Liver (tissue), 9 donors: ENCODE measurements around the gene FGD4. TPM values are rescaled to one million over a fixed set of nuclear protein-coding genes. Genes with fewer than 3 reads are reported as not detected.

Experiments
- DNase-seq: peaks from one replicate; pipeline ENCODE4 v3.0.0-alpha.2; 2017; ENCODE audit warnings: low spot score
- H3K27ac ChIP-seq, 2 donors: one replicate each; pipeline ENCODE4 v1.7.0; 2013; ENCODE audit warnings: inconsistent platforms in 2 of 2, low read length in 2 of 2, control low read depth in 1 of 2, low read depth in 1 of 2, mild to moderate bottlenecking in 1 of 2
- H3K27me3 ChIP-seq, 4 donors: one replicate each; pipeline versions ENCODE4 v1.6.1 to v1.7.0; 2013; ENCODE audit warnings: low read length in 3 of 4, inconsistent platforms in 1 of 4, mild to moderate bottlenecking in 1 of 4, moderate library complexity in 1 of 4; ENCODE audit not compliant: control insufficient read depth in 4 of 4, insufficient read depth in 4 of 4
- H3K36me3 ChIP-seq, 4 donors: one replicate each; pipeline versions ENCODE4 v1.6.1 to v1.7.0; 2013; ENCODE audit warnings: low read length in 3 of 4, mild to moderate bottlenecking in 3 of 4, low read depth in 1 of 4, moderate library complexity in 1 of 4; ENCODE audit not compliant: control insufficient read depth in 4 of 4, insufficient read depth in 3 of 4
- H3K4me1 ChIP-seq, 4 donors: one replicate each; pipeline versions ENCODE4 v1.6.1 to v1.7.0; 2013; ENCODE audit warnings: low read length in 3 of 4, mild to moderate bottlenecking in 3 of 4, moderate library complexity in 1 of 4; ENCODE audit not compliant: control insufficient read depth in 4 of 4, insufficient read depth in 4 of 4
- H3K4me3 ChIP-seq, 3 donors: one replicate each; pipeline versions ENCODE4 v1.6.1 to v1.7.0; 2013; ENCODE audit warnings: low read length in 3 of 3, control low read depth in 1 of 3, low read depth in 1 of 3, mild to moderate bottlenecking in 1 of 3
- H3K9ac ChIP-seq, 2 donors: one replicate each; pipeline ENCODE4 v1.7.0; 2013; ENCODE audit warnings: low read length in 2 of 2, mild to moderate bottlenecking in 2 of 2, moderate library complexity in 2 of 2, control low read depth in 1 of 2, low read depth in 1 of 2
- H3K9me3 ChIP-seq, 4 donors: one replicate each; pipeline versions ENCODE4 v1.6.1 to v1.7.0; 2013; ENCODE audit warnings: low read length in 3 of 4; ENCODE audit not compliant: control insufficient read depth in 4 of 4
- ATF3 ChIP-seq: IDR thresholded peaks from 2 replicates; pipeline ENCODE4 v1.6.1; 2016; ENCODE audit warnings: antibody characterized with exemption
- EGR1 ChIP-seq, 2 donors: IDR thresholded peaks; 2 replicates each; pipeline ENCODE4 v1.6.1; 2016 to 2018; ENCODE audit warnings: antibody characterized with exemption in 2 of 2, low read depth in 2 of 2
- FOXA1 ChIP-seq: IDR thresholded peaks from 2 replicates; pipeline ENCODE4 v1.6.1; 2016; ENCODE audit warnings: antibody characterized with exemption
- FOXA2 ChIP-seq: IDR thresholded peaks from 2 replicates; pipeline ENCODE4 v1.6.1; 2016; ENCODE audit warnings: antibody characterized with exemption
- GABPA ChIP-seq, 2 donors: IDR thresholded peaks in 1 of 2; conservative IDR thresholded peaks in 1 of 2; 2 replicates each; pipeline ENCODE4 v1.6.1; 2016; ENCODE audit warnings: antibody characterized with exemption in 2 of 2, mild to moderate bottlenecking in 1 of 2, moderate library complexity in 1 of 2
- HNF4A ChIP-seq, 2 donors: conservative IDR thresholded peaks; 2 replicates each; pipeline ENCODE4 v1.6.1; 2016; ENCODE audit warnings: antibody characterized with exemption in 2 of 2, mild to moderate bottlenecking in 2 of 2
- HNF4G ChIP-seq: IDR thresholded peaks from 2 replicates; pipeline ENCODE4 v1.6.1; 2016; ENCODE audit warnings: antibody characterized with exemption
- JUND ChIP-seq, 2 donors: IDR thresholded peaks; 2 replicates each; pipeline ENCODE4 v1.6.1; 2016; ENCODE audit warnings: antibody characterized with exemption in 2 of 2
- MAX ChIP-seq: IDR thresholded peaks from 2 replicates; pipeline ENCODE4 v1.6.1; 2016; ENCODE audit warnings: antibody characterized with exemption
- NR2F2 ChIP-seq: IDR thresholded peaks from 2 replicates; pipeline ENCODE4 v1.6.1; 2016; ENCODE audit warnings: antibody characterized with exemption
- RAD21 ChIP-seq, 2 donors: IDR thresholded peaks; 2 replicates each; pipeline ENCODE4 v1.6.1; 2016; ENCODE audit warnings: antibody characterized with exemption in 2 of 2, mild to moderate bottlenecking in 2 of 2
- REST ChIP-seq: IDR thresholded peaks from 2 replicates; pipeline ENCODE4 v1.6.1; 2016; ENCODE audit warnings: antibody characterized with exemption, mild to moderate bottlenecking
- RXRA ChIP-seq, 2 donors: IDR thresholded peaks; 2 replicates each; pipeline ENCODE4 v1.6.1; 2017 to 2018; ENCODE audit warnings: antibody characterized with exemption in 2 of 2, mild to moderate bottlenecking in 1 of 2
- SP1 ChIP-seq: IDR thresholded peaks from 2 replicates; pipeline ENCODE4 v1.6.1; 2018; ENCODE audit warnings: antibody characterized with exemption, mild to moderate bottlenecking
- TAF1 ChIP-seq: conservative IDR thresholded peaks from 2 replicates; pipeline ENCODE4 v1.6.1; 2016; ENCODE audit warnings: antibody characterized with exemption, mild to moderate bottlenecking
- YY1 ChIP-seq: IDR thresholded peaks from 2 replicates; pipeline ENCODE4 v1.6.1; 2016; ENCODE audit warnings: antibody characterized with exemption, mild to moderate bottlenecking
- WGBS: extraction: QIAGEN DNeasy Blood & Tissue Kit; methylation state at CpG from one replicate; pipeline ENCODE4 v1.1.7; 2013; 5-methylcytosine and 5-hydroxymethylcytosine counted together
- polyA plus RNA-seq, 2 donors: library from polyadenylated mRNA; stranded (reverse) in 1 of 2; unstranded in 1 of 2; fragments of 200-250 nt in 1 of 2; fragments of >200 nt in 1 of 2; fragmentation: Nextera tagmentation in 1 of 2; extraction: Ambion mirVana in 1 of 2; gene quantifications; one replicate each; pipeline versions ENCODE4 v1.2.1 to v1.2.3, GENCODE V29; 2013 to 2015
- total RNA-seq, 2 donors: library from RNA; depleted of rRNA; stranded (reverse); fragments of >200 nt; gene quantifications; one replicate each; pipeline ENCODE4 v1.2.3, GENCODE V29; 2014
- TF ChIP-seq, protein P1 (sequence below): fragments of 150-350 bp; IDR thresholded peaks from 2 replicates; pipeline ENCODE4 v1.5.1; 2017; ENCODE audit warnings: improper control_type of control experiment, low read depth, low read length; ENCODE audit not compliant: missing input control
- TF ChIP-seq, protein P2 (sequence below): IDR thresholded peaks from 2 replicates; pipeline ENCODE4 v1.6.1; 2016; ENCODE audit warnings: antibody characterized with exemption
- donor health status: healthy.
- donor health status: healthy.
- donor health status: healthy.
- donor health status: healthy.
- donor health status: healthy.

Gene FGD4
- total and polyA plus RNA-seq, 4 donors = 3.8 to 26.4 (median 9.0) TPM

DNA sequence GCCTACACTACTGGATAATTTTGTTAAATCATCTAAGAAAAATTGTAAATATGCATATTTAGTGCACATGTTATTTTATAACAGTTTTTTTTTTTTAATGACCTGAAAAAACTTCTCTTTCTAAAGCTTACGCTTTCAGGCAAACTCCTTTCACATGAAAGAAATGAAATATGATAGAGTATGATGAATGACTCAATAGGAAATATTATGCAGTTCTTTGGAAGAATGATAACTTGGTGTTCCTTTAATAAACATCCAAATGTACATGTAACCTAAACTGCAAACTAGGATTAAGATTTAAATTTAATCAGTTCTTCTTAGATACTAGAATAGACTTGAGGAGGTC is 136.6 kb downstream of the FGD4 start (continued):
- TF ChIP-seq JUND (IDR thresholded peaks at IDR 0.05) (no peak), FOXA1 (no peak)

GRCh38 chr12:32541754-32542374 is 142.5 kb downstream of the FGD4 start:
- no peak for TF ChIP-seq YY1
- TF ChIP-seq, protein P1, sequence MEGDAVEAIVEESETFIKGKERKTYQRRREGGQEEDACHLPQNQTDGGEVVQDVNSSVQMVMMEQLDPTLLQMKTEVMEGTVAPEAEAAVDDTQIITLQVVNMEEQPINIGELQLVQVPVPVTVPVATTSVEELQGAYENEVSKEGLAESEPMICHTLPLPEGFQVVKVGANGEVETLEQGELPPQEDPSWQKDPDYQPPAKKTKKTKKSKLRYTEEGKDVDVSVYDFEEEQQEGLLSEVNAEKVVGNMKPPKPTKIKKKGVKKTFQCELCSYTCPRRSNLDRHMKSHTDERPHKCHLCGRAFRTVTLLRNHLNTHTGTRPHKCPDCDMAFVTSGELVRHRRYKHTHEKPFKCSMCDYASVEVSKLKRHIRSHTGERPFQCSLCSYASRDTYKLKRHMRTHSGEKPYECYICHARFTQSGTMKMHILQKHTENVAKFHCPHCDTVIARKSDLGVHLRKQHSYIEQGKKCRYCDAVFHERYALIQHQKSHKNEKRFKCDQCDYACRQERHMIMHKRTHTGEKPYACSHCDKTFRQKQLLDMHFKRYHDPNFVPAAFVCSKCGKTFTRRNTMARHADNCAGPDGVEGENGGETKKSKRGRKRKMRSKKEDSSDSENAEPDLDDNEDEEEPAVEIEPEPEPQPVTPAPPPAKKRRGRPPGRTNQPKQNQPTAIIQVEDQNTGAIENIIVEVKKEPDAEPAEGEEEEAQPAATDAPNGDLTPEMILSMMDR = no peak
- peak; percentile 17 to 42 for TF ChIP-seq HNF4A (conservative IDR thresholded peaks at IDR 0.05)
- TF ChIP-seq, protein P2, sequence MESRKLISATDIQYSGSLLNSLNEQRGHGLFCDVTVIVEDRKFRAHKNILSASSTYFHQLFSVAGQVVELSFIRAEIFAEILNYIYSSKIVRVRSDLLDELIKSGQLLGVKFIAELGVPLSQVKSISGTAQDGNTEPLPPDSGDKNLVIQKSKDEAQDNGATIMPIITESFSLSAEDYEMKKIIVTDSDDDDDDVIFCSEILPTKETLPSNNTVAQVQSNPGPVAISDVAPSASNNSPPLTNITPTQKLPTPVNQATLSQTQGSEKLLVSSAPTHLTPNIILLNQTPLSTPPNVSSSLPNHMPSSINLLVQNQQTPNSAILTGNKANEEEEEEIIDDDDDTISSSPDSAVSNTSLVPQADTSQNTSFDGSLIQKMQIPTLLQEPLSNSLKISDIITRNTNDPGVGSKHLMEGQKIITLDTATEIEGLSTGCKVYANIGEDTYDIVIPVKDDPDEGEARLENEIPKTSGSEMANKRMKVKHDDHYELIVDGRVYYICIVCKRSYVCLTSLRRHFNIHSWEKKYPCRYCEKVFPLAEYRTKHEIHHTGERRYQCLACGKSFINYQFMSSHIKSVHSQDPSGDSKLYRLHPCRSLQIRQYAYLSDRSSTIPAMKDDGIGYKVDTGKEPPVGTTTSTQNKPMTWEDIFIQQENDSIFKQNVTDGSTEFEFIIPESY = no peak
- peak; percentile 23 for TF ChIP-seq MAX
- peak in 1 of 2 donors; percentile 19 for TF ChIP-seq RAD21 (IDR thresholded peaks at IDR 0.05)
- peak in 1 of 2 donors; percentile 31 for TF ChIP-seq JUND (IDR thresholded peaks at IDR 0.05)
- no peak for TF ChIP-seq EGR1 (IDR thresholded peaks at IDR 0.05; ENCODE audit: low read depth in 2 of 2)
- TF ChIP-seq HNF4G = no peak
- no peak for TF ChIP-seq FOXA2
- TF ChIP-seq REST = no peak
- no peak for TF ChIP-seq GABPA (IDR thresholded peaks at IDR 0.05 in 1 of 2, conservative IDR thresholded peaks at IDR 0.05 in 1 of 2)
- no peak for TF ChIP-seq ATF3
- TF ChIP-seq RXRA (IDR thresholded peaks at IDR 0.05) = peak in 1 of 2 donors; percentile 48
- no peak for TF ChIP-seq FOXA1
- TF ChIP-seq SP1 = peak; percentile 5
- TF ChIP-seq TAF1 = no peak
- TF ChIP-seq NR2F2 = no peak
- Histone ChIP-seq H3K4me3 (peak overlapping the region in 1 of 3 donors; percentile 26), H3K27ac (peak overlapping the region; percentile 82 to 87), H3K9me3 (no peaks in the 10 kb centered on the region), H3K27me3 (no peaks in the 10 kb centered on the region), H3K36me3 (no peaks in the 10 kb centered on the region), H3K4me1 (peaks cover 11 to 65% (median 40%) of the 10 kb centered on the region in 4 donors), H3K9ac (peak overlapping the region; percentile 53 to 77)
- no peak for DNase-seq
- 16% methylated on average over 3 of the region's 3 CpGs for WGBS
